SJSA1 (cell line): ENCODE results near the gene GRIP1. TPM values are rescaled to one million over a fixed set of nuclear protein-coding genes. Genes with fewer than 3 reads are reported as not detected.

ENCODE experiments used
- DNase-seq, 2 experiments: peaks; one replicate each; pipeline ENCODE4 v3.0.0-alpha.2; 2015 to 2020; ENCODE audit warnings: low spot score in 2 of 2, low read depth in 1 of 2
- H3K27ac ChIP-seq: fragments of 250-450 bp; sonication (Bioruptor Pico); 2 replicates; pipeline ENCODE4 v1.5.1; 2020; ENCODE audit warnings: mild to moderate bottlenecking, moderate library complexity
- H3K27me3 ChIP-seq: fragments of 250-450 bp; sonication (Bioruptor Pico); replicated peaks from 2 replicates; pipeline ENCODE4 v1.5.1; 2020; ENCODE audit warnings: mild to moderate bottlenecking, moderate library complexity
- H3K36me3 ChIP-seq: fragments of 250-450 bp; sonication (Bioruptor Pico); 2 replicates; pipeline ENCODE4 v1.5.1; 2020; ENCODE audit warnings: mild to moderate bottlenecking
- H3K4me1 ChIP-seq: fragments of 250-450 bp; sonication (Bioruptor Pico); replicated peaks from 2 replicates; pipeline ENCODE4 v1.6.1; 2021; ENCODE audit warnings: mild to moderate bottlenecking
- H3K4me3 ChIP-seq: fragments of 250-450 bp; sonication (Bioruptor Pico); 2 replicates; pipeline ENCODE4 v1.5.1; 2020; ENCODE audit warnings: mild to moderate bottlenecking
- H3K9me3 ChIP-seq: fragments of 250-450 bp; sonication (Bioruptor Pico); replicated peaks from 2 replicates; pipeline ENCODE4 v1.5.1; 2020; ENCODE audit warnings: mild to moderate bottlenecking
- total RNA-seq: library from RNA; depleted of rRNA; stranded (reverse); fragments of >200 nt; shearing (Covaris generic); gene quantifications from 2 replicates; pipeline ENCODE4 v1.2.3, GENCODE V29; 2014

GRIP1 gene
- total RNA-seq, 1 experiment from 2014 or later = 3.5 TPM

DNA sequence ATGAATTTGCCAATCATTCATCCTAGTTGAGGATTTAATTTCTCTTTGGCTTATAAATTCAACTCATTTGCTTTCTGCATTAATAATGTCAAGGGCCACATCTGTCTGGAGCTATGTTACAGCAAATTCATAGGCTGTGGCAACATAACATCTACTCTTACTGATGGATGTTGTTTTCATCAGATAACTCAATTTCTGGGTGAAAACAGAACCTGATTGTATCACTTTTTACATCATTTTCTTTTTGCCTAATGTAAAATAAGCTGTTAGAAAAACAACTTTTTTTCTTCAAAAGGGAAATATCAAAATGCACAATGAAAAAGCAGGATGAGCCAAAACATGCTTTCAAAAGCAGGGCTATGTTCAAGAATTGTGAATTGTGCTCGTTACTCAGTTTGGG lies 303.3 kb downstream of the GRIP1 start:
- no peaks in the 10 kb centered on the region for H3K36me3 ChIP-seq
- no peaks in the 10 kb centered on the region for H3K9me3 ChIP-seq
- no peak overlapping the region for H3K27ac ChIP-seq
- no peaks in the 10 kb centered on the region for H3K4me1 ChIP-seq
- no peak overlapping the region for H3K4me3 ChIP-seq
- H3K27me3 ChIP-seq = no peaks in the 10 kb centered on the region; the same call in 1 of the 2 replicates
- no peak for DNase-seq

- no peaks in the 10 kb centered on the region for H3K36me3 ChIP-seq
- no peaks in the 10 kb centered on the region for H3K4me1 ChIP-seq
- H3K9me3 ChIP-seq = no peaks in the 10 kb centered on the region
- no peak overlapping the region for H3K4me3 ChIP-seq
- no peak for DNase-seq
- no peaks in the 10 kb centered on the region; the same call in 1 of the 2 replicates for H3K27me3 ChIP-seq
- no peak overlapping the region for H3K27ac ChIP-seq
Observed at GRCh38 chr12:66371982-66372381, 306.9 kb downstream of the GRIP1 start.

GRCh38 chr12:66367015-66367667 lies 311.7 kb downstream of the GRIP1 start:
- Histone ChIP-seq H3K36me3 (no peaks in the 10 kb centered on the region), H3K4me1 (no peaks in the 10 kb centered on the region), H3K4me3 (no peak overlapping the region), H3K27me3 (no peaks in the 10 kb centered on the region), H3K27ac (no peak overlapping the region), H3K9me3 (no peaks in the 10 kb centered on the region)
- no peak for DNase-seq

GRCh38 chr12:66365718-66366490 lies 313.0 kb downstream of the GRIP1 start:
- DNase-seq = no peak

GRCh38 chr12:66361703-66362102 lies 317.2 kb downstream of the GRIP1 start:
- H3K9me3 ChIP-seq = no peaks in the 10 kb centered on the region
- DNase-seq = no peak
- no peak overlapping the region for H3K27ac ChIP-seq
- H3K4me3 ChIP-seq = no peak overlapping the region
- no peaks in the 10 kb centered on the region for H3K27me3 ChIP-seq
- no peaks in the 10 kb centered on the region for H3K36me3 ChIP-seq
- no peaks in the 10 kb centered on the region for H3K4me1 ChIP-seq

More at GRCh38 chr12:66365718-66366490, 313.0 kb downstream of the GRIP1 start:
- H3K4me3 ChIP-seq = no peak overlapping the region
- no peak overlapping the region for H3K27ac ChIP-seq
- H3K27me3 ChIP-seq = no peaks in the 10 kb centered on the region
- no peaks in the 10 kb centered on the region for H3K4me1 ChIP-seq
- H3K36me3 ChIP-seq = no peaks in the 10 kb centered on the region
- H3K9me3 ChIP-seq = no peaks in the 10 kb centered on the region

DNA sequence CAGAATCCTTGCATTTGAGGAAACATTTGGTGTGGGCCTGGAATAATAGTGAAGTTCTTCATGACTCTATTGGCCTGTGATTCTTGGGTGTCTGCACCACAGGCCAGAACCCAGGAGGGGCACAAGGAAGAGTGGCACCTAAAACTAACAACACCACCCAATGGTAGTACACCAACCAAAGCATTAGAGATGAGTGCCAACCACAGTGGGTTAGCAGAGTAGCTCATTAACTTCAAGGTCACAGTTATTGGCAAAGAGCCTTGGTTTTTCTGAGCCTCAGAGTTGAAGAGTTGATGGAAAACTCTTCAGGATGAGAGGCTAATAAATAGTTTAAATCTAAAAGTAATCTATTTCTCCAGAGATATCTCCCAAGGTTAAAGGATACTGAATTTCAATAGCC lies 319.6 kb downstream of the GRIP1 start:
- no peaks in the 10 kb centered on the region for H3K27me3 ChIP-seq
- DNase-seq = no peak
- H3K36me3 ChIP-seq = no peaks in the 10 kb centered on the region
- no peak overlapping the region for H3K4me3 ChIP-seq
- no peak overlapping the region for H3K27ac ChIP-seq
- no peaks in the 10 kb centered on the region for H3K4me1 ChIP-seq
- no peaks in the 10 kb centered on the region for H3K9me3 ChIP-seq

DNA sequence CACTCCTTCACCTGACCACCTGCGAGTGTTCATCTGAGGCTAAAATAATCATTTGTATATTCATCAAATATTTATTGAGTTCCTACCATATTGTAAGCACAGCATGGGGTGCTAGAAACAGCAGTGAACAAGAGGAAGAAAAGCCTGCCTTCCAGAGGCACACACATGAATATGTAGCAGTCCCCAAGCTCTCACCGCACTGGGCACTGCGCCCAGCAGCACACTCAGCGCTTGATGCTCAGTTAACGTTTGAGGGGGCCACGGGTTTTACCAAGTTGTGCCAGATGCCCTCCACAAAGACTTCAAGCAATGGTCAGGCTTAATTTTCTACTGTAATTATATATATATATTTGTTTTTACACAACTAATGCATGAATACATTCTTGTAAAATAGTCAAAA lies 324.6 kb downstream of the GRIP1 start:
- H3K9me3 ChIP-seq = no peaks in the 10 kb centered on the region
- no peaks in the 10 kb centered on the region for H3K36me3 ChIP-seq
- no peaks in the 10 kb centered on the region for H3K27me3 ChIP-seq
- H3K4me3 ChIP-seq = no peak overlapping the region
- no peak for DNase-seq
- H3K4me1 ChIP-seq = no peaks in the 10 kb centered on the region
- H3K27ac ChIP-seq = no peak overlapping the region

DNA sequence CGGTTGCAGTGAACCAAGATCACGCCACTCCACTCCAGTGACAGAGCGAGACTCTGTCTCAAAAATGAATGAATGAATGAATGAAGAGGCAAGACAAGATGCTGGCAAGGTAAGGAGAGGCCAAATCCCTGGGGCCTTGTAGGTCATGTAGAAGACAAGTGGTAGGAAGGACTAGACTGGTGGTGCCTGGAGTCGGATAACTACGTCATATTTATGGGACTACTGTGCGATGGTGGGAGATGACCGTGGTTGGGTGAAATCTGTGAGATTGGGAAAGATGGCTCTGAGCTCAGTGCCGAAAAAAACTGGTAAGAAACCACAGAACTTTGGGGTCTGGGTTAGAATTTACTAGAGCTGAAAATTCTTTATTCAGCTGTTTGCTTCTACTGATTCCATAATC lies 326.0 kb downstream of the GRIP1 start:
- no peak for DNase-seq
- H3K36me3 ChIP-seq = no peaks in the 10 kb centered on the region
- H3K4me3 ChIP-seq = no peak overlapping the region
- H3K9me3 ChIP-seq = no peaks in the 10 kb centered on the region
- no peak overlapping the region for H3K27ac ChIP-seq
- no peaks in the 10 kb centered on the region for H3K27me3 ChIP-seq
- H3K4me1 ChIP-seq = no peaks in the 10 kb centered on the region

- no peaks in the 10 kb centered on the region for H3K36me3 ChIP-seq
- H3K4me3 ChIP-seq = no peak overlapping the region
- H3K27me3 ChIP-seq = no peaks in the 10 kb centered on the region
- no peaks in the 10 kb centered on the region for H3K9me3 ChIP-seq
- DNase-seq = no peak
- no peaks in the 10 kb centered on the region for H3K4me1 ChIP-seq
- no peak overlapping the region for H3K27ac ChIP-seq
Observed at GRCh38 chr12:66352197-66352596, 326.7 kb downstream of the GRIP1 start.

GRCh38 chr12:66351301-66351700 lies 327.6 kb downstream of the GRIP1 start:
- Histone ChIP-seq H3K9me3 (no peaks in the 10 kb centered on the region), H3K36me3 (no peaks in the 10 kb centered on the region), H3K4me1 (no peaks in the 10 kb centered on the region), H3K27me3 (no peaks in the 10 kb centered on the region), H3K4me3 (no peak overlapping the region), H3K27ac (no peak overlapping the region)
- no peak for DNase-seq

GRCh38 chr12:66345956-66346355 lies 332.9 kb downstream of the GRIP1 start:
- Histone ChIP-seq H3K27ac (no peak overlapping the region), H3K27me3 (no peaks in the 10 kb centered on the region), H3K4me3 (no peak overlapping the region), H3K4me1 (no peaks in the 10 kb centered on the region), H3K9me3 (no peaks in the 10 kb centered on the region), H3K36me3 (no peaks in the 10 kb centered on the region)
- no peak for DNase-seq

- Histone ChIP-seq H3K4me3 (no peak overlapping the region), H3K27ac (no peak overlapping the region), H3K36me3 (no peaks in the 10 kb centered on the region), H3K27me3 (no peaks in the 10 kb centered on the region), H3K4me1 (no peaks in the 10 kb centered on the region), H3K9me3 (no peaks in the 10 kb centered on the region)
- DNase-seq = no peak
Observed at GRCh38 chr12:66345212-66345611, 333.7 kb downstream of the GRIP1 start.

DNA sequence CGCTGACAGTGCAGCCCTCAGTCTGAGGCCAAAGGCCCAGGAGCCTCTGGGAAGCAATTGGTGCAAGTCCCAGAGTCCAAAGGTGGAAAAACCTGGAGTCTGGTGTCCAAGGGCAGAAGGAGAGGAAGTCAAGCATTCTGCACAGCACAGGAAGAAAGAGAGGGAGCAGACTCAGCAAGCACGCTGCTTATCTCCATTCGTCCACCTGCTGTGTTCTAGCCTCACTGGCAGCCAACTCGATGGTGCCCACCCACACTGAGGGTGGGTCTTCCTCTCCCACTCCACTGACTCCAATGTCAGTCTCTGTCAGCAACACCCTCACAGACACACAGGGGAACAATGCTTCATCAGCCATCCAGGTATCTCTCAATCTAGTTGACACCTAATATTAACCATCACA lies 337.8 kb downstream of the GRIP1 start:
- H3K27ac ChIP-seq = no peak overlapping the region
- no peaks in the 10 kb centered on the region for H3K9me3 ChIP-seq
- no peaks in the 10 kb centered on the region for H3K4me1 ChIP-seq
- H3K4me3 ChIP-seq = no peak overlapping the region
- no peak for DNase-seq
- no peaks in the 10 kb centered on the region for H3K36me3 ChIP-seq
- no peaks in the 10 kb centered on the region for H3K27me3 ChIP-seq

GRCh38 chr12:66340131-66340530 lies 338.7 kb downstream of the GRIP1 start:
- Histone ChIP-seq H3K27ac (no peak overlapping the region), H3K9me3 (no peaks in the 10 kb centered on the region), H3K4me3 (no peak overlapping the region), H3K4me1 (no peaks in the 10 kb centered on the region), H3K27me3 (no peaks in the 10 kb centered on the region), H3K36me3 (no peaks in the 10 kb centered on the region)
- DNase-seq = no peak
